Measurements from ENCODE around the gene DHX58.
A peak's percentile ranks its signal among the peaks of the same experiment; 100 is the strongest.

Gene DHX58

GRCh38 chr17:42068979-42069378, 43.5 kb downstream of the DHX58 start:
- H3K4me3 ChIP-seq (ENCODE audit: low read depth, low read length): no peak overlapping the region
- DNase-seq (ENCODE audit: low read depth): no peak
- TF ChIP-seq CTCF (IDR thresholded peaks at IDR 0.05; ENCODE audit: low read depth, low read length, missing control alignments): no peak

GRCh38 chr17:42067371-42068091, 45.0 kb downstream of the DHX58 start:
- no peak overlapping the region for H3K4me3 ChIP-seq (ENCODE audit: low read depth, low read length)
- peak; percentile 98 for TF ChIP-seq CTCF (IDR thresholded peaks at IDR 0.05; ENCODE audit: low read depth, low read length, missing control alignments)
- DNase-seq (ENCODE audit: low read depth): no peak

GRCh38 chr17:42065201-42065600, 47.3 kb downstream of the DHX58 start:
- no peak overlapping the region for H3K4me3 ChIP-seq (ENCODE audit: low read depth, low read length)
- no peak for DNase-seq (ENCODE audit: low read depth)
- no peak for TF ChIP-seq CTCF (IDR thresholded peaks at IDR 0.05; ENCODE audit: low read depth, low read length, missing control alignments)

GRCh38 chr17:42062681-42063080, 49.8 kb downstream of the DHX58 start:
- no peak for DNase-seq (ENCODE audit: low read depth)
- no peak overlapping the region for H3K4me3 ChIP-seq (ENCODE audit: low read depth, low read length)
- TF ChIP-seq CTCF (IDR thresholded peaks at IDR 0.05; ENCODE audit: low read depth, low read length, missing control alignments): no peak

GRCh38 chr17:42061646-42062487, 50.6 kb downstream of the DHX58 start:
- DNase-seq (ENCODE audit: low read depth): no peak
- no peak overlapping the region for H3K4me3 ChIP-seq (ENCODE audit: low read depth, low read length)
- no peak for TF ChIP-seq CTCF (IDR thresholded peaks at IDR 0.05; ENCODE audit: low read depth, low read length, missing control alignments)

- no peak overlapping the region for H3K4me3 ChIP-seq (ENCODE audit: low read depth, low read length)
- no peak for TF ChIP-seq CTCF (IDR thresholded peaks at IDR 0.05; ENCODE audit: low read depth, low read length, missing control alignments)
- no peak for DNase-seq (ENCODE audit: low read depth)
Measured at GRCh38 chr17:42060231-42060630, 52.3 kb downstream of the DHX58 start.

Data from GM12864 (cell line).